GM19193 (cell line): Measurements from ENCODE around the gene EPRS1.

ENCODE experiments used
- POLR2A ChIP-seq: IDR thresholded peaks from 4 replicates; pipeline ENCODE4 v1.6.1; 2011; ENCODE audit not compliant: insufficient read depth, insufficient read length; ENCODE audit errors: extremely low read depth

Gene EPRS1

DNA sequence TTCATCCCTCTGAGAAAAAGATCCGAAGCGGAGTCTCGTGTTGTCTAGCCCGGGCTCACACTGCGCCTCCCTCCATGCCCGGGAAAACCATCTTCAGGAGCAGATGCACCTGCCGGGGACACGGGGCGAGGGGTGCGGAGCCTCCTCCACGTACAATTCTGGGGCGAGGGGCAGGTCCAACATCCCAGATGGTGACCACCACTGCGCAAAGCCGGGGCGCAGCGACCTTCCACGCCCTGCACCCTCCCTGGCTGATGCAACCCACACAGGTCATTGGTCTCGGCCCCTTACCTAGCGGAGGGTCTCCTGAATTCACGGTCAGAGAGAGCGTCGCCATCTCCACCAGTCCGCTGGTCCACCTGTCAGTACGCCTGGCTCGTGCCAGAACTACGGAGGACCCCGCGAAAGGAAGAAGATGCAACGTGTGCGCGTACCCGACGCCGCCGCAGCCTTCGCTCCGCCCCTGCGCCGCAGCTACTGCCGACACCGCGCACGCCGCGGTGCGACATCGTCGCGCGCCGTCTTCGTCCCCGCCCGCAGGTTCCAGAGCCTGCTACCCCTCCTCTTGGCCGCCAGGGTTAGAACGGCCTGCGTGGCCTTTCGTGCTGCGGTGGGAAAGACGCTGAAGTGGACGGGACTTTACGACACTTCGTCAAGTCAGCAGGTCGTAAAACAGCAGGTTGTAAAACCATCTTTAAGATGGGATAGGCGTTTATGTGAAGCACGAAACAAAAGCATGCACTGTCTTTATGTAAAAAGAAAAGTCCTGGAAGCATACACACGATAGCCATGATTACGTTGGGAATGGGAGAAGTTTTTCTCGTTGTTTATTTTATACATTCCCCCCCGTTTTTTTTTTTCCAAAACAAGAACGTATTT lies at the start of gene EPRS1:
TSS of gene EPRS1 (minus strand) at position 454 of the 879 bp plus-strand sequence. CDS start at position 337, 117 bp downstream.
- peak; percentile 81 for TF ChIP-seq POLR2A

DNA sequence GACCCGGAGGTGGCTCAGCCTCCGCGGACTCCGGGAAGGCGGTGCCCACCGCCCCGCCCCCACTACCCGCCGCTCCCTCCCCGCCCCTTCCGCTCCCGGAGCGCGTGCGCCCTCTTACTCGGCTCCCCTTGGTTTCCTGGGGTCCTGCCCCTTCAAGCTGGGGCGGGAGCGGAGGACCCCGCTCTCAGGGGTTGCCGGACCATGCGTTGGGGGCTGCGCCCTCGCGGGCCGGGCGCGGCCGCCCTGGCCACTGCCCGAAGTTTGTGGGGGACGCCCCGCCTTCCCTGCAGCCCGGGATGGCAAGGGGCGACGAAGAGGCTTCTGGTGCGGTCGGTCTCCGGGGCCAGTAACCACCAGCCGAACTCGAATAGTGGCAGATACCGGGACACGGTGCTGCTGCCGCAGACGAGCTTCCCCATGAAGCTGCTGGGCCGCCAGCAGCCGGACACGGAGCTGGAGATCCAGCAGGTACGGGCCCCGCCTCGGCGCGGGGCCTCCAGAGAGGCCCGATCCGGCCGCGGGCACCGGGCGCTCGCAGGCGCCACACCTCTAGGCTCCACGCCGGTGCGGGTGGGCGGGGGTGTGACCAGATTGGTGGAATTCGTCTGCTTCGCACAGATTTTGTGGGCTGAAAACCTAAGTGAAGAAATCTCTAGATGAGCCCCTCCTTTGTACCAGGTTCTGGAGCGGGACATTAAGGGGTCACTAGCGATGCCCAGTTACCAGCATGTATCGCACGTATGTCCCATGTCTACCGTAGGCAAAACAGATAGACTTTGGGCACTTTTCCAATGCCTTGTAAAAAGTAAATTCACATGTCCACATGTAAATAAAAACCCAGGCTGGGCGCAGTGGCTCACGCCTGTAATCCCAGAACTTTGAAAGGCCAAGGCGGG lies 48.0 kb upstream of the EPRS1 start, which contains the start of gene IARS2:
TSS of gene IARS2 (plus strand) at position 117 of the 896 bp plus-strand sequence. CDS start at position 202, 85 bp downstream.
- peak; percentile 72 for TF ChIP-seq POLR2A

DNA sequence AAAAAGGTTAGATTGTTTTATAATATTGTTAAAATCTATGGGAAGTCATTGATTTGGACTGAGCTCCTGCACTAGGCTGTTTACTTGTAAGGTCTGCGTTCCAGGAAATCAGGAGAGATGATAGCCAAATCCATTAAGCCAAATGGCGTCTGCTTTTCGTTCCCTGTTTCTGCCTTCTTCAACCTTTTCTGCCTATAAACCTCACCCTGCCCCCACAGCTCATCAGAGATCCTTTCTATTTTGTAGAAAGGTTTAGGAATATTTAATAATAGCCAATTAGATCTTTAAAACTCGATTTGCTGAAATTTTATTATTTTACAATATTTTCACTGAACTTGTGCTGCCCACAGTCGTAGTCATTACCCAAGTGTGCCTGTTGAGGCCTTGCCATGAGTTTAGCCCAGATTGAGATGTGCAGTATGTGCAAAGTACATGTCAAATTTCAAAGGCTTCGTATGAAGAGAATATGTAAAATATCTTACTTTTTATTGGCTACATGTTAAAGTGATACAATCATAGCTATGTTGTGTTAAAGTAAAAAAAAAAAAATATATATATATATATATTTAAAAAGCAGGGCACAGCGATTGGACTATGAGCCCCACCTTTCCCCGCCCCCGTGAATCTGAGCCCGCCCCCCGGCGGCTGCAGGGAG lies 47.2 kb upstream of the EPRS1 start:
- TF ChIP-seq POLR2A = no peak

DNA sequence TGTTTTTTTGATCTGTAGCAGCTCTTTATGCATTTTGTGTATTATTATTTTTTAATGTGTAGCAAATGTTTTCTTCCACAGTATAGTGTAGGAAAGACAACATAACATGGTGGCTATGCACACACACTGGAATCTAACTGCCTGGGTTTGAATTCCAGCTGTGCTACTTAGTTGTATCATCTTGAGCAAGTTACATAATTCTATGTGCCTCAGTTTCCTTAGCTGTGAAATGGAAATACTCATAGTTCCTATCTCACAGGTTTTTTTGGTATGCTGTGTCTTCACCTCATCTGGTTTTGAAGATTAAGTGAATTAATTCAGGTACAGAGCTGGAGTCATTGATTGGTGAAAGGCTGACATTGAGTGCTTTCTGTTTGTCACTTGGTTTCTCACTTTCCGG lies 46.4 kb upstream of the EPRS1 start:
- no peak for TF ChIP-seq POLR2A

DNA sequence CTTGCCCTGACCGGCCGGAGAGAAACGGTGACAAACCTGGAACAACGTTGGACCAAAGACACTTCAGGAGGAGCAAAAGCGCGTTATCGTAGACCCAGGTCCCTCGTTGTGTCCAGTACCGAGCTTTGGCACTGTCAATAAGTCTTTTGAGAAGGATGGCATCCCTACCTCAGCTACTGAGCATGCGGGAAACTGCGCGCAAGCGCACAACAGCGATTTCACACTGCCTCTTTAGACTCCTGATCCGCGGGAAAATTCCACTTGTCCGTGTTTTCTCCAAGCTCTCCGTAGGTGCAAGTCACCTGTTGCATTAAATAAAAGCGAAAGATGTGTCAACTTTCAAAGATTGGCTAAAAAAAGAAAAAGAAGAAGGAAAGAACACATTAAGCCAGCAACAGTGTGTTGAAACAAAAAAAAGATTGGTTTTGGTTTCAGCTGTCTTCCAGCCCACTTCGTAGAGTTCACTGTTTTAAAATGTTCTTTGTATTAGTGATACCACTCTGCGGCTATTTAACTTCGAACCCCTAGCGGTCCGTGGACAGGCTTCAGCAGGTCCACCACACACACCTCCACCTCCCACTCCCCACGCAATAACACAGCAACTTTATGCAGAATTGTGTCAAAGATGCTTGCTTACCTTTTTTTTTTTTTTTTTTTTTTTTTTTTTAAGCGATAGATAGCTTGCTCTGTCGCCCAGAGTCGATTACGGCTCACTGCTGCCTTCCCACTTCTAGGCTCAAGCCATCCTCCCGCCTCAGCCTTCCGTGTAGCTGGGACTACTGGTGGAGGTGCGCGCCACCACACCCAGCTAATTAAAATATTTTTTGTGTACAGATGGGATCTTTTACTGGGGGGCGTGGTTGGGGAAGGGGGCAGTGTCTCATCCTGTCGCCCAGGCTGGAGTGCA lies 43.6 kb upstream of the EPRS1 start, which contains the start of gene BPNT1:
TSS of gene BPNT1 (minus strand) at position 139 of the 907 bp plus-strand sequence. CDS start 9,942 bp downstream, outside the sequence.
- peak; percentile 87 for TF ChIP-seq POLR2A

DNA sequence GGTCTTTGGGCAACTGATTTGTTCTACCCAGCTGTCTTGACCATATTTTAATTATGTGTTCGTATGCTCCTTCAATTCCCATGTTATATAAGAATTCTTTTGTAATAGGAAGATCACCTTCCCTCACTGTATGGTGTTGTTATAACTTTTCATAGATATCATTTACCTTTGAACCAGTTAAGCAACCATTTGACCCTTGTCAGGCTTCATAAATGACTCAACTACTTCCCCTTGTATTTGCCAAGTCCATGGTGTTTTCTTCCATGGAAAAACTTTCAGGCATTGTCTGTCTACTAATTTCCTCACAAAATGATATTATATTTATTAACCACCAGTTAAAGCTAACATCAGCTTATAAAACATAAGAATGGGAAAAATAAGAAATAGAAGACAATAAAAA lies 38.2 kb upstream of the EPRS1 start:
- TF ChIP-seq POLR2A = no peak

DNA sequence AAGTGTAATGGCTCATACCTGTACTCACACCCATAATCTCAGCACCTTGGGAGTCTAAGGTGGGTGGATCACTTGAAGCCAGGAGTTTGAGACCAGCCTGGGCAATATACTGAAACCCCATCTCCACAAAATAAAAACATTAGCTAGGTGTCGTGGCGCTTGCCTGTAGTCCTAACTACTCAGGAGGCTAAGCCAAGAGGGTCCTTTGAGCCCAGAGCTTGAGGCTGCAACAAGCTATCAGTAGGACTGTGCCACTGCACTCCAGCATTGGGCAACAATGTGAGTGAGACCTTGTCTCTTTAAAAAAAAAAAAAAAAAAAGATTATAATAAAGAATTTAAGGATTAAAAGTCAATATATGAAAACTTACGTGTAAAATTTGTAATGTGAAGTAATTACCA lies 31.6 kb upstream of the EPRS1 start:
- no peak for TF ChIP-seq POLR2A

DNA sequence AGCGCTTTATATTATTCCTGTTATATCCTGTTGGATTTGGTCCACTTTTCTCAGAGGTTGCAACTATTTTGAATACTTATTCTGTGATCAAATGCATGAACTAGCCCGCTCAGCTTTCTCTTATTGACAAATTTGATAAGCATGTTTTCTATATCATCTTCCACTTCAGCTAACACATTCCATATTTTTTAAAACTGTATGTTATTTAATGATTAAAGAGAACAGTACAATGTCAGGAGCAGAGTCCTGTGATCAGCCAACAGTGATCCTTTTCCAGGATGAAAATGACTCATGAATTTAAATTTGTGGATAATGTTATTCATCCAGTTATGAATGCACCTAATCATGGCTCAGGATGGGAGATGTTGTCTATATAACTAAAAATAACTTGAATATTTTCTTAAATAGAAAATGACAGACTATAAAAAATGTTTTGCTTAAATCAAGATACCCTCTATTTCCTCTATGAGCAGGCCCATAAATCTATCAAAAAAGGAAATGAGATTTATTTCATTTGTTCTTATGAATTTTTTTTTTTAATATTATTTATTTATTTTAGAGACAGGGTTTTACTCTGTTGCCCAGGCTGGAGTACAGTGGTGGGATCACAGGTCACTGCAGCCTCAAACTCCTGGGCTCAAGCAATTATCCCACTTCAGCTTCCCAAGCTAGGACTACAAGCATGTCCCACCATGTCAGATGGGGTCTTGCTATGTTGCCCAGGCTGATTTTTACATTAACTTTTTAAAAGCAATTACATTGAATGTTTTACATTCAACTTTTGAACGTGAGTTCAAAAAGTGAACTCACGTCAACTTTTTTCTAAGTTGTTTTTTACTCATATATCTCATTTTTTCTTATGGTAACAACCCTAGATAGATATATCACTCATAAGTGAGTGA lies 30.8 kb upstream of the EPRS1 start:
- no peak for TF ChIP-seq POLR2A

DNA sequence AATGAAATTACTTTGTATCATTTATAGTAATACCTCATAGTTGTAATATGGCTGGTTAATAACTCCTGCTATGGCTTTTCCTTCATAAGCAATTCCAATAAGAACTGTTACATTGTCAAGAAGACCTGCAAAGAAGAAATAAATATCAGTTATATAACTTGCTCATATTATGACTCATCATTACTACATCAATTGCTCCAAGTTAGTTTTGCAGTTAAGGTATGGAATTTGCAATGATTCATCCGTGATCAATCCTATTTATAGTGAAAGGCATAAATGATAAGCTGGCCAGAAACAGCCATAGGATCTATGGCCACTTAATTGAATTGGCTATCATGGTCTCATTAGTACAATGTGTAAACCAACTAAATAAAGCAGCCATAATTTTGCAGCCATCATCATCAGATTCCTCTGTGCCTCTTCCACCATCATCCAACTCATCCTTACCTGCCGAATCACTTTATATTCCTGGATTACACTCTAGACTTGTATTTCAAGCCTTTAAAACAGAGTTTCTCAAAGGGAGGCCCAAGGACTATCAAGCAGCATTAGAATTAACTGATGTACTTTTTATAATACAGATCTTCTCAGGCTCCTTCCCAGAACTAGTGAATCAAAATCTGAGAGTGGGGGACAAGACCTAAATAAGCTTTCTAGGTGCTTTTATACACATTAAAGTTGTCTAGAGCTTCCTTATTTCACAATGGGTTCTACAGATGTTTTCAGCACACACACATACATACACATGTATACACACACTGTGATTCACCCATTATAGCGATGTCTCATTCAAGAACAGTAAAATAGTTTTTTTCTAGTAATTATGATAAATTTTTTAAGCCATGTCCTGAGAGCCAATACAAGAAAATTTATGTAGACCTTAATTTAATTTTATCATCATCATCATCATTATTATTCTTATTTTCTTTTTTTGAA lies 21.2 kb upstream of the EPRS1 start:
- TF ChIP-seq POLR2A = no peak

DNA sequence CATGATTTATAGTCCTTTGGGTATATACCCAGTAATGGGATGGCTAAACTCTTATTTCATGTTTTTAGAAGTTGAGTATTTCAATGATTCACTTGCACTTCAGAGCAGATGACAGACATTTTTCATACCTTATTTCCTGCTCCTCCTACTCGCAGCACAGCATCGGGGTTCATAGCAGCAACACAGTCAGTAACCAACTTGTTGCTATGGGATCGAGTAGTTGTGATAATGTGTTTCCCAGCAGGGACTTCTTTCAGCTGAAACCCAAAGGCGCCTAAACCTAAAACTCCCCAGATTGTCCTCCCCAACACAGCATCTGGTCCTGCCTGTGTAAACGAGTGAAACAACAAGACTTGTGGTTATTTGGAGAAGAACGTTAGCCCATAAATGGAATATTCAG lies 16.3 kb upstream of the EPRS1 start:
- no peak for TF ChIP-seq POLR2A

DNA sequence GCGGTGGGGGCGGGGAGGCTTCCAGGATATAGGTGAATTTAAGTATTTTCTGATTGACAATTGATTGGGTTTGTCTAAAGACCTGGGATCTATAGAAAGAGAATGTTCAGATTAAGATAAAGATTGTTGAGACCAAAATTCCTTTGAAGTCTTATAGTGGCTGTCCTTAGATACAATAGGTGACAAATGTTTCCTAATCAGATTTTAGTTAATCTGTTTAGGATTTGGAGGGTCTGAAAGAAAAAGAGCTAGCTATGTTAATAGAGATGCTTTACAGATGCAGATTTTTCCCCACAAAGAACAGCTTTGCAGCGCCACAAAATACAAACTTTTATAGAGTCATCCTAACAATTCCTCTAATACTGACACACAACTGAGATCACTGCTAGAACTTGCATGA lies 14.6 kb upstream of the EPRS1 start:
- no peak for TF ChIP-seq POLR2A

DNA sequence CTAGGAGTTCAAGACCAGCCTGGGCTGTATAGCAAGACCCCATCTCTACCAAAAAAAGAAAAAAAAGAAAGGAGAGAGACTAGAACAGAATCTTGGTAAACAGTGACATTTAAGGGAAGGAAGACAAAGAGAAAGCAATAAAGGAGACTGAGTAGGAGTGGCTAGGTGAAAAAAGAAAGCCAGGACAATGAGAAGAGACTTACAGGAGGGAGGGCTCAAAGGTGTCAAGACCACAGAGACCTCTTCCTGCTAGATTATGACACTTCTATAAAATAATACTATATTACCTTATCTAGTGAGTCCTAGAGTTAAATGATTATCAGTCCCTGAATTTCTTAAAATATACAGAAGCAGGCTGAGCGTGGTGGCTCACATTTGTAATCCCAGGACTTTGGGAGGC lies 10.1 kb upstream of the EPRS1 start:
- no peak for TF ChIP-seq POLR2A
